ENCODE results near the gene YIPF3. TPM values are rescaled to one million over a fixed set of nuclear protein-coding genes. Genes with fewer than 3 reads are reported as not detected.

Gene YIPF3
- total RNA-seq, 4 donors from 2014 or later = 66.4 to 110 (median 82.8) TPM

- H3K36me3 ChIP-seq = peaks cover 0 to 94% of the 10 kb centered on the region in 2 donors
Measured at GRCh38 chr6:43523284-43523683, 6.6 kb upstream of the YIPF3 start.

GRCh38 chr6:43522547-43523261 is 6.0 kb upstream of the YIPF3 start:
- Histone ChIP-seq H3K4me1 (peaks cover 0 to 14% (median 10%) of the 10 kb centered on the region in 3 donors), H3K27me3 (no peaks in the 10 kb centered on the region), H3K9me3 (no peaks in the 10 kb centered on the region), H3K27ac (no peak overlapping the region), H3K4me3 (no peak overlapping the region), H3K36me3 (peaks cover 0 to 88% of the 10 kb centered on the region in 2 donors)
- no peak for ATAC-seq
- TF ChIP-seq CTCF (IDR thresholded peaks at IDR 0.05) = no peak
- no peak for TF ChIP-seq POLR2A (IDR thresholded peaks at IDR 0.05)
- TF ChIP-seq POLR2AphosphoS5 (IDR thresholded peaks at IDR 0.05) = no peak
- TF ChIP-seq EP300 (IDR thresholded peaks at IDR 0.05) = no peak
- WGBS, 2 donors (ENCODE audit: low coverage in 1 of 2) = 75 to 78% methylated on average over 4 to 8 of the region's 8 CpGs

More at GRCh38 chr6:43523284-43523683, 6.6 kb upstream of the YIPF3 start:
- Histone ChIP-seq H3K27me3 (no peaks in the 10 kb centered on the region), H3K27ac (no peak overlapping the region), H3K4me3 (no peak overlapping the region), H3K9me3 (no peaks in the 10 kb centered on the region), H3K4me1 (peaks cover 0 to 9% (median 4%) of the 10 kb centered on the region in 3 donors)
- 86 to 87% methylated on average over 1 to 3 of the region's 3 CpGs for WGBS, 2 donors (ENCODE audit: low coverage in 1 of 2)
- ATAC-seq = no peak
- TF ChIP-seq POLR2A (IDR thresholded peaks at IDR 0.05) = no peak
- no peak for TF ChIP-seq EP300 (IDR thresholded peaks at IDR 0.05)
- TF ChIP-seq POLR2AphosphoS5 (IDR thresholded peaks at IDR 0.05) = no peak
- no peak for TF ChIP-seq CTCF (IDR thresholded peaks at IDR 0.05)

GRCh38 chr6:43521836-43522235 is 5.1 kb upstream of the YIPF3 start:
- H3K4me1 ChIP-seq = peaks cover 0 to 19% (median 10%) of the 10 kb centered on the region in 3 donors
- no peak for ATAC-seq
- TF ChIP-seq CTCF (IDR thresholded peaks at IDR 0.05) = no peak
- no peak for TF ChIP-seq POLR2A (IDR thresholded peaks at IDR 0.05)
- no peak for TF ChIP-seq EP300 (IDR thresholded peaks at IDR 0.05)
- TF ChIP-seq POLR2AphosphoS5 (IDR thresholded peaks at IDR 0.05) = no peak
- no peak overlapping the region for H3K4me3 ChIP-seq
- WGBS, 2 donors (ENCODE audit: low coverage in 1 of 2) = 75 to 92% methylated on average over 2 of the region's 2 CpGs
- peaks cover 0 to 79% of the 10 kb centered on the region in 2 donors for H3K36me3 ChIP-seq
- no peaks in the 10 kb centered on the region for H3K27me3 ChIP-seq
- H3K27ac ChIP-seq = no peak overlapping the region
- no peaks in the 10 kb centered on the region for H3K9me3 ChIP-seq

- Histone ChIP-seq H3K36me3 (peaks cover 0 to 69% of the 10 kb centered on the region in 2 donors), H3K4me3 (no peak overlapping the region), H3K9me3 (no peaks in the 10 kb centered on the region), H3K4me1 (peaks cover 4 to 31% (median 21%) of the 10 kb centered on the region in 3 donors), H3K27me3 (no peaks in the 10 kb centered on the region), H3K27ac (no peak overlapping the region)
- no peak for ATAC-seq
- 81 to 82% methylated on average over 3 to 8 of the region's 8 CpGs for WGBS, 2 donors (ENCODE audit: low coverage in 1 of 2)
- no peak for TF ChIP-seq POLR2A (IDR thresholded peaks at IDR 0.05)
- no peak for TF ChIP-seq EP300 (IDR thresholded peaks at IDR 0.05)
- TF ChIP-seq CTCF (IDR thresholded peaks at IDR 0.05) = no peak
- TF ChIP-seq POLR2AphosphoS5 (IDR thresholded peaks at IDR 0.05) = no peak
Measured at GRCh38 chr6:43520097-43520496, 3.4 kb upstream of the YIPF3 start.
